Common myeloid progenitor, CD34-positive (primary cell): ENCODE data around the gene C18orf32.

Experiments
- CTCF ChIA-PET: fragments of 350-600 bp; sonication (Branson Sonifier 250); formaldehyde crosslinking; loops from one replicate; lab custom pipeline; 2021; ENCODE audit warnings: antibody characterized with exemption; lab: Charles Lee
- POLR2A ChIA-PET: fragments of 350-600 bp; sonication (Branson Sonifier 250); formaldehyde crosslinking; loops from one replicate; lab custom pipeline; 2021; ENCODE audit warnings: antibody characterized with exemption; lab: Charles Lee
- DNase-seq, 3 donors: peaks; one replicate each; pipeline versions ENCODE4 v3.0.0 to v3.0.0-alpha.2; 2013
- H3K27ac ChIP-seq, 2 experiments: 1 replicate in 1 of 2; 2 replicates in 1 of 2; pipeline ENCODE4 v1.7.0; 2013; ENCODE audit warnings: inconsistent platforms in 2 of 2, low read length in 2 of 2, mild to moderate bottlenecking in 2 of 2, low read depth in 1 of 2, moderate library complexity in 1 of 2; ENCODE audit not compliant: severe bottlenecking in 2 of 2, insufficient read depth in 1 of 2, poor library complexity in 1 of 2
- H3K27me3 ChIP-seq, 5 experiments: replicated peaks in 2 of 5; 1 replicate in 3 of 5; 2 replicates in 2 of 5; pipeline versions ENCODE4 v1.6.1 to v1.7.0; 2013; ENCODE audit warnings: low read length in 4 of 5, mild to moderate bottlenecking in 2 of 5, moderate library complexity in 2 of 5, inconsistent platforms in 1 of 5; ENCODE audit not compliant: insufficient read depth in 5 of 5, control insufficient read depth in 4 of 5
- H3K36me3 ChIP-seq, 4 experiments: 1 replicate in 2 of 4; 2 replicates in 2 of 4; pipeline versions ENCODE4 v1.6.1 to v1.7.0; 2013; ENCODE audit warnings: low read length in 3 of 4, control low read depth in 1 of 4, mild to moderate bottlenecking in 1 of 4; ENCODE audit not compliant: control insufficient read depth in 4 of 4, insufficient read depth in 4 of 4
- H3K4me1 ChIP-seq, 4 experiments: 1 replicate in 3 of 4; 2 replicates in 1 of 4; pipeline versions ENCODE4 v1.6.1 to v1.7.1; 2013; ENCODE audit warnings: low read length in 3 of 4, mild to moderate bottlenecking in 3 of 4, control low read depth in 1 of 4, inconsistent platforms in 1 of 4, moderate library complexity in 1 of 4; ENCODE audit not compliant: control insufficient read depth in 4 of 4, insufficient read depth in 4 of 4; ENCODE audit errors: control extremely low read depth in 1 of 4
- H3K4me3 ChIP-seq, 7 experiments: 1 replicate in 4 of 7; 2 replicates in 3 of 7; pipeline versions ENCODE4 v1.5.1 to v1.7.0; 2013; ENCODE audit warnings: mild to moderate bottlenecking in 7 of 7, low read length in 6 of 7, moderate library complexity in 6 of 7, inconsistent platforms in 2 of 7, low read depth in 2 of 7, control low read depth in 1 of 7; ENCODE audit not compliant: insufficient read depth in 4 of 7, control insufficient read depth in 1 of 7; ENCODE audit errors: extremely low read depth in 1 of 7
- H3K9me3 ChIP-seq, 5 experiments: 1 replicate in 4 of 5; 2 replicates in 1 of 5; pipeline versions ENCODE4 v1.6.1 to v1.7.1; 2013; ENCODE audit warnings: low read length in 4 of 5, mild to moderate bottlenecking in 2 of 5, inconsistent platforms in 1 of 5, low read depth in 1 of 5, moderate library complexity in 1 of 5; ENCODE audit not compliant: control insufficient read depth in 4 of 5, insufficient read depth in 2 of 5; ENCODE audit errors: control extremely low read depth in 1 of 5
- WGBS: methylation state at CpG from one replicate; pipeline ENCODE4 v1.1.5; 2013; ENCODE audit not compliant: insufficient coverage; 5-methylcytosine and 5-hydroxymethylcytosine counted together

The C18orf32 gene

DNA sequence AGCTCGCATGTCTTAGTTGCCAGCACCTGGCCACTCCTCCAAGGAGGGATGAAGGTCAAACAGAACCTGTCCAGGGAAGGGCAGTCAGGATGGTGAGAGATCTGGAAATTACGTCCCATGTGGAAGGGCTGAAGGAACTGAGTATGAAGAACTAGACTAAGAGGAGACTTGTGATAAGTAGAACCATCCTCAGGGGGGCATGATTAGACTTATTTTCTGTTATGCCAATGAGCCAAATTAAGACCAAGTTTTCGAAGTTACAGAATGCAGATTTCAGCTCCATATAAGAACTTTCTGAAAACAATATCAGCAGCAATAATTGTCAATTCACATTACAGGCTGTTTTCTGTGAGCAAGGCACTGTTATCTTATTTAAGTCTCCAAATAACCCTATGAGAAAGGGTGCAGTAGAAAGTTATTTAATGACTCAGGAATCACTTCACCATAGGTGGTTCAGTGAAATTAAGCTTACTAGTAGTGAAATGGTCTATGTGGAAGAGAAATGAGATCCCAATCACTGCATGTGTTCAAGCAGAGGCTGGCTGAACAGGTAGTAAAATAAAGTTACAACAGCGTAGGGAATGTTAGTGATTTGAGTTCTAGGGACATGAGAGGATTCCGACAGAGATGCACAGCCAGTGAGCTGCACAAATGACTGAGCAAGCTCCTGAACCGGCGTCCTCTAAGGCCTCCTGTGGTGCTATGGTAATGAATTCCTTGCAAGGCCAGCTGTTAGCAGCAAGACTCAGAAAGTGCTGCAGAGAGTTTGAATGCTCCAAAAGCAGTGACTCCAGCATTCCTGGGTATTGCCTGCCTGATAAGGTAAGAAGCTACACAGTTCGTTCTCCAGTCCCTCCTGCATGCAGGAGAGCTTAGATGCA lies 22.1 kb downstream of the C18orf32 start:
- POLR2A ChIA-PET: interaction anchor here (1.0 kb wide), 1 partner anchor 11 kb away, joined by 4 read pairs; no protein-coding TSS in a partner anchor
- no peaks in the 10 kb centered on the region for H3K9me3 ChIP-seq
- CTCF ChIA-PET: interaction anchor here (0.6 to 4.9 kb wide), 17 partner anchors 9 to 753 kb away, joined by 3 to 48 read pairs (median 5); partner anchors contain the start of gene C18orf32
- WGBS: 76% methylated on average over 6 of the region's 8 CpGs
- H3K36me3 ChIP-seq: no peaks in the 10 kb centered on the region
- H3K27ac ChIP-seq: no peak overlapping the region
- H3K4me1 ChIP-seq: peaks cover 0 to 5% (median 2%) of the 10 kb centered on the region in 4 experiments
- DNase-seq: peak; percentile 52 to 66 (median 55)
- no peaks in the 10 kb centered on the region for H3K27me3 ChIP-seq
- H3K4me3 ChIP-seq: no peak overlapping the region

DNA sequence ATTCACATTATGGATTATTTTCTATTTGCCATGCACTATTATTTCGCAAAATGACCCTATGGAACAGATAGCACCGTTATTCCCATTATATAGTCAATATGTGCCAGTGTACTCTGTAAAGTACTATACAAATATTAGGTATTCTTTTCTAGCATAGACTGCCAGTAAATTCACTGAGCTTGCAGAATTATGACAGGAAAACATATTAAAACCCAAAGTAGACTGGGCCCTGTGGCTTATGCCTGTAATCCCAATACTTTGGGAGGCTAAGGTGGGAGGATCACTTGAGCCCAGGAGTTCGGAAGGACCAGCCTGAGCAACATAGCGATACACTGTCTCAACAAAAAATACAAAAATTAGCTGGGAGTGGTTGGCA lies 25.4 kb downstream of the C18orf32 start:
- Histone ChIP-seq H3K9me3 (no peaks in the 10 kb centered on the region), H3K27ac (no peak overlapping the region), H3K4me1 (peaks cover 9 to 16% (median 10%) of the 10 kb centered on the region in 4 experiments), H3K4me3 (no peak overlapping the region), H3K27me3 (no peaks in the 10 kb centered on the region), H3K36me3 (no peaks in the 10 kb centered on the region)
- 100% methylated on average over 1 of the region's 4 CpGs for WGBS
- ChIA-PET POLR2A (interaction anchor here (0.6 kb wide), 1 partner anchor 15 kb away, joined by 4 read pairs; no protein-coding TSS in a partner anchor), CTCF (no interaction called here)
- DNase-seq: no peak

DNA sequence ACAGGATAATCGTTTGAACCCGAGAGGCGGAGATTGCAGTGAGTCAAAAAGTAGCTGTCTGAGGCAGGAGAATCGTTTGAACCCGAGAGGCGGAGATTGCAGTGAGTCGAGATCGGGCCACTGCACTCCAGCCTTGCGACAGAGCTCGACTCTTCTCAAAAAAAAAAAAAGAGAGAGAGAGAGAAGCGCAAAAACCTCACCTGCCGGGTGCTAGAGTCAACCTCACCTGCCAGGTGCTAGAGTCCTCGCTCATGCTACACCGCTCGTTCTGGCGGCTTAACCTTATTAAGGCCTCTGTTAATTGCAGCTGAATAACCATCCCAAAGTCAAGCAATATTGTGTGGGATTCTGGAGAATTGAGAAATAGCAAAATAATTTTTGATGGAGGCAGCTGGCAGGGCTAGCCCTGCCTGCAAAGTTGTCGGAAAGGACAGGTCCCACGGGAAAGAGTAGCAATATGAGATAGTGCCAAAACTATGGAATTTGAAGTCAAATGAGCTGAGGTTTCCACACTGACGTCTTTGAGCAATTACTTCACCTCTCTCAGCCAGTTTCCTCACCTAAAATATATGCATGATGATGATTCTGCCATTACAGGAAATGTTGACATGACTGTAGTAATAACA lies 25.9 kb downstream of the C18orf32 start:
- ChIA-PET POLR2A (interaction anchor here (0.6 to 2.3 kb wide), 3 partner anchors 14 to 1004 kb away, joined by 4 to 14 read pairs (median 4); partner anchors contain the start of gene C18orf32), CTCF (interaction anchor here (0.9 to 1.8 kb wide), 2 partner anchors 19 to 399 kb away, joined by 3 to 6 read pairs; no protein-coding TSS in a partner anchor)
- H3K4me1 ChIP-seq: peaks cover 9 to 16% (median 10%) of the 10 kb centered on the region in 4 experiments
- peak overlapping the region in 1 of 2 experiments; percentile 75 for H3K27ac ChIP-seq
- H3K27me3 ChIP-seq: no peaks in the 10 kb centered on the region
- H3K9me3 ChIP-seq: no peaks in the 10 kb centered on the region
- peak in 1 of 3 donors; percentile 17 for DNase-seq
- no peaks in the 10 kb centered on the region for H3K36me3 ChIP-seq
- H3K4me3 ChIP-seq: peak overlapping the region in 4 of 7 experiments; percentile 83 to 96 (median 92)
- 66% methylated on average over 17 of the region's 19 CpGs for WGBS

DNA sequence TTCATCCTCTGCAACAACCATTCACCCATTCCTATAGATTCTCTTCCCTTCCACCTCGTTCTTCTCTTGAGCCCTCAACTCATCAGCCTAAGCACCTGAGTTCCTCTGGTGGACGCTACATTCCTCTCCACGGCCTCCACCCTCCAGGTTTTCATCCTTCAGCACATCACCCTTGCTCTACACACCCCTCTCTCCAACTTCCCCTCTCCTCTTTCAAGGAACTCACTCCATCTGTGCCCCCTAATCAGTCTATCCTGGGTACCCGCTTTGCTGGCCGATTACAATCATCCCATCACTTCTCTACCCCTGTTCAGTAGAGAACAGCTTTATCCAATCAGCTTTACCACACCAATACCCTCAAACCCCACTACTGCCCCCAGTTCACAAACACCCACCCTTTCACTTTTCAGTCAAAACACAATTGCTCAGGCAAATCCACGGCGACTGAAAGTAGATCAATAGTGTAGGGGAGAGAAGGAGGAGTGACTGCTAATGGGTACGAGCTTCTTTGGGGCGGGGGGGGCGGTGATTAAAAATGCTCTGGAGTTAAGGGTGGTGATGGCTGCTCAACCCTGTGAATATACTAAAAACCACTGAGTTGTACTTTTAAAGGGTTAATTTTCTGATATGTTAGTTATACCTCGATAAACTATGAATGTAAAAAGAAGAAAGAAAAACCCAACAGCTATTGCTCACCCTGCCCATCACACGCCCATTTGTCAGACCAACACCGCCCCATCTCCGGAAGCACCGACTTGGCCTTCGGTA lies 27.4 kb downstream of the C18orf32 start:
- no peaks in the 10 kb centered on the region for H3K36me3 ChIP-seq
- POLR2A ChIA-PET: interaction anchor here (2.3 kb wide), 1 partner anchor 28 kb away, joined by 14 read pairs; the partner anchor contains the start of gene C18orf32
- H3K27ac ChIP-seq: peak overlapping the region; percentile 40 to 75
- H3K4me1 ChIP-seq: peaks cover 9 to 16% (median 10%) of the 10 kb centered on the region in 4 experiments
- peak overlapping the region; percentile 61 to 96 (median 89) for H3K4me3 ChIP-seq
- 40% methylated on average over 6 of the region's 16 CpGs for WGBS
- DNase-seq: peak in 2 of 3 donors; percentile 22 to 38
- H3K27me3 ChIP-seq: no peaks in the 10 kb centered on the region
- no peaks in the 10 kb centered on the region for H3K9me3 ChIP-seq
- CTCF ChIA-PET: interaction anchor here (0.7 to 1.8 kb wide), 7 partner anchors 10 to 783 kb away, joined by 3 to 6 read pairs (median 4); no protein-coding TSS in a partner anchor

DNA sequence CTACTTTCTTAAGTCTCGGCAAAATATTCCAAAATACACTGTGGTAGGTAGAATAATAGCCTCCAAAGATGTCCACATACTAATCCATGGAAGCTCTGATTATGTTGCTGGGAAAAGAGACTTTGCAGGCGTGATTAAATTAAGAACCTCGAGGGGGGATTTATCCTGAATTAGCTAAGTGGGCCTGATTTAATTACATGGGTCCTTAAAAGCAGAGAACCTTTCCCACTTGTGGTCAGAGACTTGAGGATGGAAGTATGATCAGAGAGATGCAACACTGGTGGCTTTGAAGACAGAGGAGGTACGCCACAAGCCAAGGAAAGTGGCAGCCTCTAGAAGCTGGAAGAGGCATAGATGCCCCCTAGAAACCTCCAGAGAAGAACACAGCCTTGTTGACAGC lies 29.4 kb downstream of the C18orf32 start:
- peaks cover 9 to 16% (median 10%) of the 10 kb centered on the region in 4 experiments for H3K4me1 ChIP-seq
- ChIA-PET CTCF (no interaction called here), POLR2A (no interaction called here)
- no peak overlapping the region for H3K27ac ChIP-seq
- WGBS: 97% methylated on average over 3 of the region's 4 CpGs
- peaks cover 0 to 2% (median 0%) of the 10 kb centered on the region in 4 experiments for H3K36me3 ChIP-seq
- no peak for DNase-seq
- peaks cover 0 to 4% (median 0%) of the 10 kb centered on the region in 5 experiments for H3K9me3 ChIP-seq
- H3K4me3 ChIP-seq: no peak overlapping the region
- H3K27me3 ChIP-seq: no peaks in the 10 kb centered on the region

DNA sequence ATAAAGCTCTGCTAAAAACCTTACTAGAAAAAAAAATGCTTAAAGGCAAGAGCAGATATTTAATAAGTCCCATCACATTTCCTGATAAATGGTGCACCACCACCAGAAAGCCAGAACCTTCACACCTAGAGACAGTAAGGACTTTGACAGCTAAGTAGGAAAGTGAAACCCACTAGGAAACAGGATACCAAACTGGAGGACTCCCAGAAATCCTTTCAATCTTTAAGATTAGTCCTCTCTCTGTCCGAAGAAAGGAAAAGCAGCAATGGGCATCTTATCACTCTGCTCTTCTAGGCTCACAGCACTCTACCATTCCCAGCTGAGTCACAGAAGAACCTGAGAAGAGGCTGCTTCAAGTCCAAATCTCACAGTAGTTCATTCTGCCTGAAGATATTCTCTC lies 30.2 kb downstream of the C18orf32 start:
- WGBS: 73% methylated on average over 1 of the region's 1 CpG
- DNase-seq: no peak
- Histone ChIP-seq H3K4me1 (peaks cover 9 to 16% (median 10%) of the 10 kb centered on the region in 4 experiments), H3K36me3 (peaks cover 0 to 9% (median under 1%) of the 10 kb centered on the region in 4 experiments), H3K9me3 (peaks cover 0 to 10% (median 0%) of the 10 kb centered on the region in 5 experiments), H3K27ac (no peak overlapping the region), H3K4me3 (no peak overlapping the region), H3K27me3 (no peaks in the 10 kb centered on the region)
- CTCF ChIA-PET: interaction anchor here (0.8 to 1.8 kb wide), 4 partner anchors 8 to 24 kb away, joined by 3 to 10 read pairs (median 4); no protein-coding TSS in a partner anchor
- POLR2A ChIA-PET: no interaction called here
